IMR-90 (cell line): ENCODE data around the gene POC1B. TPM values are rescaled to one million over a fixed set of nuclear protein-coding genes. Genes with fewer than 3 reads are reported as not detected.

Experiments
- ATAC-seq: fragments of 200-7000 bp; cut with Tn5 transposase; 2 replicates; pipeline ENCODE4 v1.9.1; 2020; ENCODE audit warnings: low read depth, mild to moderate bottlenecking, moderate library complexity
- BruUV-seq: library from RNA; stranded (reverse); fragments of 400-500 nt; replicated peaks from 2 replicates; lab custom pipeline; 2021; lab: Mats Ljungman, UMichigan
- CTCF ChIA-PET: fragments of 300-600 bp; formaldehyde crosslinking; extraction: SDS; loops from one replicate; lab custom pipeline; 2021; ENCODE audit warnings: antibody characterized with exemption; lab: Yijun Ruan, JAX
- POLR2A ChIA-PET: fragments of 300-600 bp; sonication (Branson Sonifier 250); formaldehyde crosslinking; loops from one replicate; lab custom pipeline; 2022; ENCODE audit warnings: antibody characterized with exemption; ENCODE audit not compliant: unreplicated experiment; lab: Charles Lee
- DNase-seq: peaks from one replicate; pipeline ENCODE4 v3.0.0; 2013
- H2AFZ ChIP-seq: replicated peaks from 2 replicates; pipeline ENCODE3; 2013; ENCODE audit warnings: low read length, mild to moderate bottlenecking; ENCODE audit not compliant: poor library complexity
- H2AK5ac ChIP-seq: 2 replicates; pipeline ENCODE4 v1.6.1; 2013; ENCODE audit warnings: low read depth, low read length, inconsistent platforms
- H2AK9ac ChIP-seq: replicated peaks from 2 replicates; pipeline ENCODE3; 2013; ENCODE audit warnings: mild to moderate bottlenecking, low read depth, low read length, moderate library complexity; ENCODE audit not compliant: poor library complexity
- H2BK120ac ChIP-seq: 2 replicates; pipeline ENCODE4 v1.6.1; 2013; ENCODE audit warnings: low read depth, low read length, inconsistent platforms
- H2BK15ac ChIP-seq: 3 replicates; pipeline ENCODE4 v1.6.1; 2013; ENCODE audit warnings: low read depth, low read length, inconsistent platforms
- H2BK20ac ChIP-seq: 2 replicates; pipeline ENCODE4 v1.6.1; 2013; ENCODE audit warnings: low read depth, mild to moderate bottlenecking, inconsistent platforms, low read length, moderate library complexity
- H2BK5ac ChIP-seq: 2 replicates; pipeline ENCODE4 v1.6.1; 2013; ENCODE audit warnings: mild to moderate bottlenecking, low read depth, low read length, inconsistent platforms; ENCODE audit not compliant: poor library complexity, severe bottlenecking
- H3K14ac ChIP-seq: replicated peaks from 2 replicates; pipeline ENCODE4 v1.6.1; 2013; ENCODE audit warnings: low read depth, low read length, inconsistent platforms
- H3K18ac ChIP-seq: 2 replicates; pipeline ENCODE4 v1.6.1; 2013; ENCODE audit warnings: low read depth, low read length, control low read depth
- H3K23ac ChIP-seq: 2 replicates; pipeline ENCODE4 v1.6.1; 2013; ENCODE audit warnings: low read depth, low read length, inconsistent platforms
- H3K27ac ChIP-seq: 2 replicates; pipeline ENCODE4 v1.5.1; 2013; ENCODE audit warnings: mild to moderate bottlenecking, control low read depth, low read length; ENCODE audit not compliant: insufficient read depth
- H3K27me3 ChIP-seq: 2 replicates; pipeline ENCODE4 v1.6.1; 2013; ENCODE audit warnings: low read length; ENCODE audit not compliant: control insufficient read depth, insufficient read depth
- H3K36me3 ChIP-seq: 2 replicates; pipeline ENCODE4 v1.6.1; 2013; ENCODE audit warnings: low read length, mixed read lengths; ENCODE audit not compliant: control insufficient read depth, insufficient read depth
- H3K4ac ChIP-seq: 2 replicates; pipeline ENCODE4 v1.6.1; 2013; ENCODE audit warnings: low read depth, low read length, inconsistent platforms
- H3K4me1 ChIP-seq: 2 replicates; pipeline ENCODE4 v1.6.1; 2013; ENCODE audit warnings: low read length, mixed read lengths; ENCODE audit not compliant: control insufficient read depth, insufficient read depth
- H3K4me2 ChIP-seq: 2 replicates; pipeline ENCODE4 v1.6.1; 2013; ENCODE audit warnings: low read depth, mild to moderate bottlenecking, control low read depth, low read length, moderate library complexity
- H3K4me3 ChIP-seq: 2 replicates; pipeline ENCODE4 v1.5.1; 2013; ENCODE audit warnings: low read depth, mild to moderate bottlenecking, control low read depth, low read length, moderate library complexity; ENCODE audit not compliant: insufficient read depth
- H3K56ac ChIP-seq: 2 replicates; pipeline ENCODE4 v1.6.1; 2013; ENCODE audit warnings: low read length, inconsistent platforms; ENCODE audit not compliant: insufficient read depth; ENCODE audit errors: extremely low read depth
- H3K79me1 ChIP-seq, 2 experiments: 2 replicates each; pipeline ENCODE4 v1.6.1; 2013; ENCODE audit warnings: low read length in 2 of 2, inconsistent platforms in 1 of 2, low read depth in 1 of 2
- H3K9ac ChIP-seq: 2 replicates; pipeline ENCODE4 v1.6.1; 2013; ENCODE audit warnings: low read depth, low read length, control low read depth
- H3K9me1 ChIP-seq: 2 replicates; pipeline ENCODE4 v1.6.1; 2013; ENCODE audit warnings: low read length, inconsistent platforms; ENCODE audit not compliant: insufficient read depth
- H3K9me3 ChIP-seq: 2 replicates; pipeline ENCODE4 v1.6.1; 2013; ENCODE audit warnings: low read length; ENCODE audit not compliant: control insufficient read depth, insufficient read depth
- H4K20me1 ChIP-seq: 2 replicates; pipeline ENCODE4 v1.6.1; 2013; ENCODE audit warnings: low read length, inconsistent platforms; ENCODE audit not compliant: insufficient read depth
- H4K5ac ChIP-seq: 2 replicates; pipeline ENCODE4 v1.6.1; 2013; ENCODE audit warnings: mild to moderate bottlenecking, low read depth, low read length, control low read depth
- H4K8ac ChIP-seq, 2 experiments: 2 replicates each; pipeline ENCODE4 v1.6.1; 2013; ENCODE audit warnings: low read depth in 2 of 2, low read length in 2 of 2, control low read depth in 1 of 2, inconsistent platforms in 1 of 2
- H4K91ac ChIP-seq: 2 replicates; pipeline ENCODE4 v1.6.1; 2013; ENCODE audit warnings: low read depth, low read length, inconsistent platforms; ENCODE audit not compliant: insufficient read depth
- BHLHE40 ChIP-seq: fragments of 150-350 bp; IDR thresholded peaks from 2 replicates; pipeline ENCODE4 v1.6.1; 2016; ENCODE audit warnings: mild to moderate bottlenecking, low read depth, low read length
- CEBPB ChIP-seq: IDR thresholded peaks from 2 replicates; pipeline ENCODE4 v1.6.1; 2012; ENCODE audit warnings: low read depth, low read length, improper control_type of control experiment
- MAFK ChIP-seq: IDR thresholded peaks from 2 replicates; pipeline ENCODE4 v1.6.1; 2012; ENCODE audit warnings: low read depth, low read length, improper control_type of control experiment
- MAZ ChIP-seq: IDR thresholded peaks from 2 replicates; pipeline ENCODE4 v1.6.1; 2012; ENCODE audit warnings: low read depth, mild to moderate bottlenecking, low read length, improper control_type of control experiment, moderate library complexity, borderline replicate concordance
- POLR2A ChIP-seq: IDR thresholded peaks from 2 replicates; pipeline ENCODE4 v1.6.1; 2012; ENCODE audit warnings: mild to moderate bottlenecking, low read depth, low read length
- WGBS, 2 experiments: methylation state at CpG; one replicate each; pipeline versions ENCODE4 v1.1.5 to v1.1.7; 2013; ENCODE audit warnings: missing lambda C conversion rate in 2 of 2; ENCODE audit not compliant: insufficient read length in 1 of 2; ENCODE audit errors: extremely low coverage in 2 of 2; 5-methylcytosine and 5-hydroxymethylcytosine counted together
- dilution Hi-C: fragments of 300-500 bp; cut with HindIII; formaldehyde crosslinking; loops from one replicate; pipeline ENCODE4 v1.14.3; 2018; ENCODE audit warnings: low sequenced_read_pairs; ENCODE audit not compliant: unreplicated experiment
- in situ Hi-C: fragments of 300-500 bp; cut with MboI; formaldehyde crosslinking; loops from 3 replicates; pipeline ENCODE4 v1.14.3; 2019; ENCODE audit warnings: low sequenced_read_pairs, inconsistent platforms, mixed read lengths
- intact Hi-C: fragments of 100-400 bp; cut with micrococcal nuclease; formaldehyde crosslinking; loops from 2 replicates; pipeline ENCODE4 v1.10.0; 2022
- polyA plus RNA-seq, 3 experiments: library from polyadenylated mRNA; depleted of rRNA; stranded (reverse); fragments of >200 nt; gene quantifications; 2 replicates each; pipeline ENCODE4 v1.2.3, GENCODE V29; 2012; ENCODE audit warnings: low replicate concordance in 1 of 3
- total RNA-seq: library from RNA; depleted of rRNA; stranded (reverse); fragments of >200 nt; gene quantifications from 2 replicates; pipeline ENCODE4 v1.2.3, GENCODE V29; 2012
- TF ChIP-seq, protein P1 (sequence below): fragments of 150-350 bp; IDR thresholded peaks from 2 replicates; pipeline ENCODE4 v1.6.1; 2016; ENCODE audit warnings: low read depth, mild to moderate bottlenecking, low read length, moderate library complexity, borderline replicate concordance
- TF ChIP-seq, protein P2 (sequence below): fragments of 150-350 bp; IDR thresholded peaks from 2 replicates; pipeline ENCODE4 v1.6.1; 2017; ENCODE audit warnings: mild to moderate bottlenecking, antibody characterized with exemption, low read length, low read depth

Gene POC1B
- total and polyA plus RNA-seq, 2 of the 4 experiments (the other 2 are of a cell fraction) = 5.0 to 10.4 TPM

DNA sequence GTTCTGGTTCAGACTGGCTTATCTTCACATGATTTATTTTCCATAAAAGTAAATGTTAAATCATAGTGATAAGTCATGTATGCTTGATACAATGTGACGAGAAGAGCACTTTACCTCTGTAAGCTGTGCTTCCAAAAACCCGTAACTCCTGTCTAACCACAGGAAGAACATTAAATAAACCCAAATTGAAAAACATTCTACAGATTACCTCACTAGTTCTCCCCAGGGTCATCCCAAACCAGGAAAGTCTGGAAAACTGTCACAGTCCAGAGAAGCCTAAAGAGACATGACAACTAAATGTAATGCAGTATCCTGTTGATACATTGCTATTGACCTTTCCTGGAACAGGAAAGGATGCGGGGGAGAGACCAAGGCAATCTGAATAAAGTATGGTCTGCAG is 141.0 kb downstream of the POC1B start:
- Histone ChIP-seq H2BK20ac (peak overlapping the region; percentile 64), H4K5ac (no peak overlapping the region; the same call in 1 of the 2 replicates), H2AK9ac (no peak overlapping the region), H4K91ac (peak overlapping the region; percentile 30), H3K4ac (peak overlapping the region; percentile 46; the same call in 1 of the 2 replicates), H3K4me3 (no peak overlapping the region), H3K9me1 (peaks cover 6% of the 10 kb centered on the region), H3K23ac (peak overlapping the region; percentile 20; the same call in 1 of the 2 replicates), H3K14ac (peak overlapping the region; percentile 57; the same call in 1 of the 2 replicates), H2AFZ (no peak overlapping the region), H3K56ac (peak overlapping the region; percentile 37; the same call in 1 of the 2 replicates), H3K18ac (peak overlapping the region; percentile 30), H2BK15ac (peak overlapping the region; percentile 54; the same call in 2 of the 3 replicates), H3K79me1 (peaks cover 0 to 3% of the 10 kb centered on the region in 2 experiments; a peak in 1 of 4 replicates), H3K4me2 (peak overlapping the region; percentile 10; the same call in 1 of the 2 replicates), H3K36me3 (no peaks in the 10 kb centered on the region), H2BK5ac (peak overlapping the region; percentile 82), H4K20me1 (no peaks in the 10 kb centered on the region), H2AK5ac (peak overlapping the region; percentile 10; the same call in 1 of the 2 replicates), H3K27me3 (no peaks in the 10 kb centered on the region), H3K4me1 (peaks cover 12% of the 10 kb centered on the region), H2BK120ac (peak overlapping the region; percentile 75), H3K27ac (peak overlapping the region; percentile 67; the same call in 1 of the 2 replicates), H3K9ac (peak overlapping the region; percentile 10; the same call in 1 of the 2 replicates), H4K8ac (peak overlapping the region; percentile 19 to 53; a peak in 3 of 4 replicates), H3K9me3 (no peaks in the 10 kb centered on the region)
- ChIA-PET CTCF (interaction anchor here (2.0 kb wide), 1 partner anchor 9 kb away, joined by 5 read pairs; no protein-coding TSS in a partner anchor), POLR2A (interaction anchor here (2.0 kb wide), 1 partner anchor 67 kb away, joined by 8 read pairs; no protein-coding TSS in a partner anchor)
- WGBS, 2 experiments = no CpG with 5 or more reads among the region's 3 CpGs
- DNase-seq = no peak
- intact Hi-C loops = loop anchor here (2.0 kb wide), 1 partner anchor 68 kb away; no protein-coding TSS in a partner anchor
- TF ChIP-seq BHLHE40 (no peak), POLR2A (no peak), MAFK (no peak), CEBPB (no peak), MAZ (no peak)
- TF ChIP-seq, protein P1, sequence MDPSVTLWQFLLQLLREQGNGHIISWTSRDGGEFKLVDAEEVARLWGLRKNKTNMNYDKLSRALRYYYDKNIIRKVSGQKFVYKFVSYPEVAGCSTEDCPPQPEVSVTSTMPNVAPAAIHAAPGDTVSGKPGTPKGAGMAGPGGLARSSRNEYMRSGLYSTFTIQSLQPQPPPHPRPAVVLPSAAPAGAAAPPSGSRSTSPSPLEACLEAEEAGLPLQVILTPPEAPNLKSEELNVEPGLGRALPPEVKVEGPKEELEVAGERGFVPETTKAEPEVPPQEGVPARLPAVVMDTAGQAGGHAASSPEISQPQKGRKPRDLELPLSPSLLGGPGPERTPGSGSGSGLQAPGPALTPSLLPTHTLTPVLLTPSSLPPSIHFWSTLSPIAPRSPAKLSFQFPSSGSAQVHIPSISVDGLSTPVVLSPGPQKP = no peak
- TF ChIP-seq, protein P2, sequence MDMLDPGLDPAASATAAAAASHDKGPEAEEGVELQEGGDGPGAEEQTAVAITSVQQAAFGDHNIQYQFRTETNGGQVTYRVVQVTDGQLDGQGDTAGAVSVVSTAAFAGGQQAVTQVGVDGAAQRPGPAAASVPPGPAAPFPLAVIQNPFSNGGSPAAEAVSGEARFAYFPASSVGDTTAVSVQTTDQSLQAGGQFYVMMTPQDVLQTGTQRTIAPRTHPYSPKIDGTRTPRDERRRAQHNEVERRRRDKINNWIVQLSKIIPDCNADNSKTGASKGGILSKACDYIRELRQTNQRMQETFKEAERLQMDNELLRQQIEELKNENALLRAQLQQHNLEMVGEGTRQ = no peak
- dilution Hi-C loops = no loop called here
- peak; percentile 16 for ATAC-seq
- no TSS peak for BruUV-seq
- in situ Hi-C loops = no loop called here
